HG03095 (cell line): ENCODE data around the gene SI.
"Not testable (repeated sequence)": the region's sequence is repeated elsewhere in the genome, so short reads cannot be mapped to it uniquely, and the experiment has no call there.

ENCODE experiments used
- ATAC-seq: cut with Tn5 transposase; IDR thresholded peaks from one replicate; pipeline ENCODE4 v1.9.1; 2021; ENCODE audit warnings: moderate library complexity; ENCODE audit not compliant: unreplicated experiment

The SI gene

DNA sequence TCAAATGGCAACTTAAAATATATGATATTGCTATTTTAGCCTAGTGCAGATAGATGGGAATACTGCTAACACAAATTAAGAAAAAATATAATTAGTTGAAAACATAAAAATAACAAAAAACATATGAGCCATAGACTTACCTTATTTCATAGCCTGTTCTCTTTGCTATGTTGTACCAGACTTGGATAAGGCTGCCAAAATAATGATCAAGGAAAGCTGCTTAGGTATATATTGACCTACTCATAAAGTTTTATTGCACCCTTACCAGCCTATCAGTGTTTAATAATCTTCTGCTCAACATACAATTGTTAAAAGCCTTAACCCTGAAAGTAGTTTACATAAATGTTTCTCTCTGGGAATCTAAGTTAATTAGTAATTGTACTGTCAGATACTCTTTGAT lies at the start of gene SI:
Gene SI, minus strand, starts transcription at position 204 of the 400 bp plus-strand sequence. CDS start 2,484 bp downstream, outside the sequence.
- no peak for ATAC-seq

GRCh38 chr3:165125836-165126235 lies 47.5 kb upstream of the SI start:
- no peak for ATAC-seq

DNA sequence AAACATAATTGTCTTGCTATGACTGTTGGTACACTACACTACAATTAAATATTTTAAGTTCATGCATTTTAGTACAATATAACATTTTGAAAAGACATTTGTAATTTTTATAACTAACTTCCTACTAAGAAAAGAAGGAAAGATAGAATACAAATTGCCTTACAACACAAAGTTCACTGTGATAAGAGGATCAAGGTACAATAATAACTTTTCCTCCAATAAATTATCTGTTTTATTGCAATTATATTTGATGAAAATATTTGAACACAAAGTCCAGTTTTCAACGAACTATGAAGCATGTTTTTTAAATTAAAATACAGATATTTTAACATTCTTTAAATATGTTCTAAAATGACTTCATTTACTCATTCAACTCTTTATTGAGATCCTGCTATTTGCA lies 33.1 kb upstream of the SI start:
- ATAC-seq: no peak

DNA sequence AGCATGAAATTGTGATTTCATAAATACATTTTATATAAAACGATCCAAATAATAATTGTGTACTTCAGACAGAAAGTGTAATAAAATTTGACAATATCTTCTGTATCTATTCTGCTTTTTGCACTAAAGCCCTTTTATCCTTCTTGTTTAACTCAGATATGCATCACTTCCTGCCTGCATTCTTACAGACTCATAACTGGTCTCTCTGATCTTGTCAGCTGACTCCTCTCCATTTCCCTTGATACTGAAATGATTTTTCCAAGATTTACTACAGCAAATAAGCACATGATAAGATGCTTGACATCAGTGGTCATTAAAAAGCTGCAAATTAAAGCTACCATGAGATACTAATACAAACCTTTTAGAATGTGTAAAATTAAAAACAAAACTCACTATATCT lies 25.3 kb upstream of the SI start:
- no peak for ATAC-seq

DNA sequence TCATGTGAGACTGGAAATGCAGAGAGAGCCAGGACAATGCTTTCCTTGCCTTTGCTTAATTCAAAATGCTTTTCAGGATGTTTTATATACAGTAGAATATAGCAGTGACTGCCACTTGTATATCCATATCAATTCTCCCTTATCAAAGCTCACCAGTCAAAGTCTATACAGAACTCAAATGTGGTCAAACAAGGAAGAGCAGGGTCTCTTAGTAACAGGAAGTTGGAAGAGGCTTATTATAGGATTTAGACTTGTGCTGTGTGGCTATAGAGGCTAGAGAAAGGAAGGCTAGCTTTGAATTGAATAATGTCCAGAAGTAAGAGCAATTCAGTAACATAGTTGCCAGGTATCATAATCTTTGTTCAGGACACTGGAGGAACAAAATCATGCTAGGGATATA lies 4.4 kb upstream of the SI start:
- ATAC-seq: no peak

- no peak for ATAC-seq
These were observed 2.9 kb upstream of the SI start for GRCh38 chr3:165081183-165081582.

GRCh38 chr3:165075695-165076094 lies 2.6 kb downstream of the SI start:
- no peak for ATAC-seq

GRCh38 chr3:165070682-165071081 lies 7.6 kb downstream of the SI start:
- no peak for ATAC-seq

GRCh38 chr3:165056510-165056909 lies 21.8 kb downstream of the SI start:
- no peak for ATAC-seq

DNA sequence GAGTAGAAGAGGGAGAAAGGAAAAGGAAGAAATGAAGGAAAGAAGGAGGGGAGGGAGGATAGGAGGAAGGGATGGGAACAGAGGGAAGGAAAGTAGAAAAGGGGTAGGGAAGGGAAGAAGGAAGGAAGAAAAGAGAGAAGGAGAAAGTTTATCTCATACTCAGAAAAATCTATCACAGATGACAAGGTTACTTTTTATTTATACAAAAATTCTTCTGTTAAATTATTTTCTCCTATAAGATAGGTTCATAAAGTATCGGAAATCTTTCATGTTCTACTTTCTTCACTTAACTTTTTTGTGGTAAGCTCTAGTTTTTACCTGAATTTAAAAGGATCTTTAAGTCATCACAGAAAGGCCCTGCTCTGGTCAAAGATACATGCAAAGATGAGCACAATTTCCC lies 38.1 kb downstream of the SI start:
- no peak for ATAC-seq

DNA sequence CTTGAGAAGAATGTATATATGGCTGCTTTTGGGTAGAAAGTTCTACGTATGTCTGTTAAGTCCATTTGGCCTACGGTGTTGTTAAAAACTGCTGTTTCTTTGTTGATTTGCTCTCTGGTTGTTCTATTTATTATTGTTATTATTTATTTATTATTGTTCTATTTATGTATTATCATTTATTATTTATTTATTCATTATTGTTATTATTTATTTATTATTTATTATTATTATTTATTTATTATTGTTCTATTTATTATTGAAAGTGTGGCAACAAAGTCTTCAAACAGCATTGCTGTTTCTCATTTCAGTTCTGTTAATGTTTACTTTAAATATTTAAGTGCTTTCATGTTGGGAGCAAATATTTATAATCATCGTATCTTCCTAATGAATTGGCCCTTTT lies 66.7 kb downstream of the SI start:
- no peak for ATAC-seq

GRCh38 chr3:164984947-164985346 lies 93.3 kb downstream of the SI start:
- ATAC-seq: no peak

- no peak for ATAC-seq
These were observed 115.7 kb downstream of the SI start for GRCh38 chr3:164962610-164963009.

- no peak for ATAC-seq
These were observed 125.3 kb downstream of the SI start for GRCh38 chr3:164952966-164953365.

- not testable (repeated sequence) for ATAC-seq
These were observed 126.9 kb downstream of the SI start for GRCh38 chr3:164951403-164951802.

DNA sequence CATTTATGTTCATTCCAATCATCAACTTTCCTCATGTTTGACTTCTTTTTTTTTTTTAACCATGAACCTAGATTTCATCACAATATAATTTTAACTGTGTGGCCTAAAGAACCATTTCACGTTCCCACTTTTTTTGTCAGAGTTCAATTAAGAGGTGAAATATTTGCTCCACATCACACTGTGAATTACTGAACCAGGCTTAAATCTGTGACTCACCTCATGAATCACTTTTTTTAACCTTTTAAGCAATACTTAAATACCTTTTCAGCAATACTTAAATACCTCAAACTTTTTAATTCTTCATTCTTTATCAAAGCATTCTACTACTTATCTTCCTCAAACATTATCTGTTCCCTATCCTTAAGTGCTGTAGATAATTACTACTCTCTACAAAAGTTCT lies 137.6 kb downstream of the SI start:
- ATAC-seq: no peak

DNA sequence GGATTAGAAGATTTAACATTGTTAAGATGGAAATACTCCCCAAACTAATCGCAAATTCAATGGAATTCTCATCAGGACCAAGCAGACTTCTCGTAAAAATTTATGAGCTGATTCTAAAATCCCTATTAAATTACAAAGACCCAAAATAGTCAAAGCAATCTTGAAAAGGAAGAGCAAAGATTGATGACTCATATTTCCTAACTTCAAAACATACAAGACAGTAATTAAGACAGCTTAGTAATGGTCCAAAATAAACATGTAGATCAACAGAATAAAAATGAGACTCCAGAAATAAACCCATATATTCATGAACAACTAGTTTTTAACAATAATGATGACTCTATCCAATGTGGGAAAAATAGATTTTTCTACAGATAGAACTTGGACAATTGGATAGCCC lies 148.7 kb downstream of the SI start:
- ATAC-seq: no peak
